GM12892 (cell line): ENCODE results near the gene DTX1.

Experiments used
- POLR2A ChIP-seq: IDR thresholded peaks from 2 replicates; pipeline ENCODE4 v1.6.1; 2011; ENCODE audit warnings: low read depth, low read length, control low read depth
- POLR2AphosphoS5 ChIP-seq: IDR thresholded peaks from 2 replicates; pipeline ENCODE4 v1.6.1; 2011; ENCODE audit warnings: low read depth, low read length, control low read depth
- TAF1 ChIP-seq: IDR thresholded peaks from 2 replicates; pipeline ENCODE4 v1.6.1; 2011; ENCODE audit warnings: low read depth, mild to moderate bottlenecking, control low read depth, low read length, borderline replicate concordance

GRCh38 chr12:113108308-113108707 lies 51.8 kb downstream of the DTX1 start:
- no peak for TF ChIP-seq TAF1
- TF ChIP-seq POLR2A = no peak
- no peak for TF ChIP-seq POLR2AphosphoS5
